K562 (cell line): ENCODE results near the gene RCE1. TPM values are rescaled to one million over a fixed set of nuclear protein-coding genes. Genes with fewer than 3 reads are reported as not detected.

Experiments used
- CREM ChIP-seq: IDR thresholded peaks from 2 replicates; pipeline ENCODE4 v1.6.1; 2014; ENCODE audit warnings: antibody characterized with exemption, low read depth
- CXXC5 ChIP-seq: fragments of 250-450 bp; sonication (Bioruptor Pico); IDR thresholded peaks from 2 replicates; pipeline ENCODE4 v1.8.0; 2022; ENCODE audit warnings: inconsistent platforms, mild to moderate bottlenecking, moderate library complexity
- SRF ChIP-seq, 2 experiments: fragments of 250-450, 450-650 bp in 1 of 2; sonication (Bioruptor Pico) in 1 of 2; sonication (generic) in 1 of 2; formaldehyde crosslinking; IDR thresholded peaks; 2 replicates each; pipeline versions ENCODE4 v1.5.0 to v1.5.1; 2020 to 2022; ENCODE audit warnings: mild to moderate bottlenecking in 1 of 2, missing genetic modification reagents in 1 of 2
- ZNF551 ChIP-seq: fragments of 250-450 bp; sonication (Bioruptor Pico); IDR thresholded peaks from 2 replicates; pipeline ENCODE4 v1.5.0; 2021; ENCODE audit warnings: mild to moderate bottlenecking, moderate library complexity
- ZNF766 ChIP-seq: fragments of 200-800 bp; sonication (Bioruptor generic); conservative IDR thresholded peaks from 2 replicates; pipeline ENCODE4 v1.6.1; 2016; ENCODE audit warnings: missing genetic modification characterization, missing compliant biosample characterization
- polyA plus RNA-seq, 8 experiments: library from polyadenylated mRNA; depleted of rRNA in 4 of 8; stranded (reverse) in 5 of 8; unstranded in 3 of 8; fragments of >200 nt; fragmentation: Nextera tagmentation in 2 of 8; fragmentation: Illumina TruSeq in 1 of 8; extraction: Ambion mirVana in 2 of 8; extraction: Trizol in 1 of 8; gene quantifications; 2 replicates each; pipeline versions ENCODE4 v1.2.1 to v1.2.3, GENCODE V29; 2011 to 2014; ENCODE audit warnings: inconsistent platforms in 1 of 8, missing spikeins in 1 of 8
- total RNA-seq, 7 experiments: library from RNA; depleted of rRNA in 6 of 7; stranded (reverse); fragments of >200 nt in 6 of 7; fragmentation: Illumina TruSeq in 2 of 7; extraction: Trizol in 2 of 7; gene quantifications; 2 replicates each; pipeline versions ENCODE4 v1.2.1 to v1.2.3, GENCODE V29; 2011 to 2021; ENCODE audit warnings: low replicate concordance in 1 of 7
- TF ChIP-seq, protein P1 (sequence below), 2 experiments: fragments of 450-650 bp in 1 of 2; sonication (generic) in 1 of 2; formaldehyde crosslinking in 1 of 2; IDR thresholded peaks; 2 replicates each; pipeline versions ENCODE4 v1.7.1 to v1.9.0; 2016 to 2022; ENCODE audit warnings: inconsistent platforms in 1 of 2, mild to moderate bottlenecking in 1 of 2, missing genetic modification reagents in 1 of 2
- TF ChIP-seq, protein P2 (sequence below), 2 experiments: fragments of 450-650 bp in 1 of 2; sonication (generic) in 1 of 2; formaldehyde crosslinking in 1 of 2; IDR thresholded peaks in 1 of 2; conservative IDR thresholded peaks in 1 of 2; 2 replicates each; pipeline versions ENCODE4 v1.6.1 to v1.8.1; 2016 to 2023; ENCODE audit warnings: mild to moderate bottlenecking in 2 of 2, moderate library complexity in 2 of 2, inconsistent platforms in 1 of 2, missing genetic modification reagents in 1 of 2
- TF ChIP-seq, protein P3 (sequence below): fragments of 450-650 bp; conservative IDR thresholded peaks from 2 replicates; pipeline ENCODE4 v1.6.1; 2016; ENCODE audit warnings: missing genetic modification characterization, low read depth, mild to moderate bottlenecking, control low read depth, missing compliant biosample characterization

The RCE1 gene
- total and polyA plus RNA-seq, 9 of the 15 experiments (the other 6 are each of a cell fraction or from before 2014, with no cell fraction given), result 0.75 to 41.5 (median 15.1) TPM

DNA sequence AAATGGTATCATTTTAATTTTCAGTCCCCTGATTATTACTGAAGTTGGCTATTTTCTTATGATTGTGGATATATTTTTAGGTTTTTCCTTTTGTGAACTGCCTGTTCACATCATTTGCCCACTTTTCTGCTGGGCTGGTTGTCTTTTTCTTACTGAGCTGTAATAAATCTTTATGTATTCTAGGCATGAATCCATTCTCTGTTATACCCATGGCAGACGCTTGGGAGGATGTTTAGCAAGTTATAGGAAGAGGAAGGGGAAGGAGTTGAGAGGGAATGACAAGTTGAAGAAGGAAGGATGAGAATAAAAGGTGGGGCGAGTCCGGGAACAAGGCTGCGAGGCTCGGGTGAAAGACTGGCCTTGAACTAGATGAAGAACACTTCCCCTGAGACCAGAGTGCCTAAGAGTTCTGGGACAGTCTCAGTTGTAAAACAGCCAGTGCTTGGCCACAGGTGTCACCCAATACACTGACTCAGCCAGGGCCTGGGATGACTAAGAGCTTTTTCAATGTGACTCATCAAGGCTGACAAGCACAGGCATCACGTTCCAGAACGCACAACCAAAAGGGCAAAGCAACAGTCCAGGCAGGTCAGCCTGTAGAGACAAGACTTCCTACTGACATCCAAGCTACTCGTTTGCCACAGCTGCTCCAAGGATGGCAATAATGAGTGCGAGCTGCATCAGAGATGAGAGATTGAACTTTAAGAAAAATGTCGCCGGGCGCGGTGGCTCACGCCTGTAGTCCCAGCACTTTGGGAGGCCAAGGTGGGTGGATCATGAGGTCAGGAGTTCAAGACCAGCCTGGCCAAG lies 48.8 kb downstream of the RCE1 start (continued):
- TF ChIP-seq, protein P1, sequence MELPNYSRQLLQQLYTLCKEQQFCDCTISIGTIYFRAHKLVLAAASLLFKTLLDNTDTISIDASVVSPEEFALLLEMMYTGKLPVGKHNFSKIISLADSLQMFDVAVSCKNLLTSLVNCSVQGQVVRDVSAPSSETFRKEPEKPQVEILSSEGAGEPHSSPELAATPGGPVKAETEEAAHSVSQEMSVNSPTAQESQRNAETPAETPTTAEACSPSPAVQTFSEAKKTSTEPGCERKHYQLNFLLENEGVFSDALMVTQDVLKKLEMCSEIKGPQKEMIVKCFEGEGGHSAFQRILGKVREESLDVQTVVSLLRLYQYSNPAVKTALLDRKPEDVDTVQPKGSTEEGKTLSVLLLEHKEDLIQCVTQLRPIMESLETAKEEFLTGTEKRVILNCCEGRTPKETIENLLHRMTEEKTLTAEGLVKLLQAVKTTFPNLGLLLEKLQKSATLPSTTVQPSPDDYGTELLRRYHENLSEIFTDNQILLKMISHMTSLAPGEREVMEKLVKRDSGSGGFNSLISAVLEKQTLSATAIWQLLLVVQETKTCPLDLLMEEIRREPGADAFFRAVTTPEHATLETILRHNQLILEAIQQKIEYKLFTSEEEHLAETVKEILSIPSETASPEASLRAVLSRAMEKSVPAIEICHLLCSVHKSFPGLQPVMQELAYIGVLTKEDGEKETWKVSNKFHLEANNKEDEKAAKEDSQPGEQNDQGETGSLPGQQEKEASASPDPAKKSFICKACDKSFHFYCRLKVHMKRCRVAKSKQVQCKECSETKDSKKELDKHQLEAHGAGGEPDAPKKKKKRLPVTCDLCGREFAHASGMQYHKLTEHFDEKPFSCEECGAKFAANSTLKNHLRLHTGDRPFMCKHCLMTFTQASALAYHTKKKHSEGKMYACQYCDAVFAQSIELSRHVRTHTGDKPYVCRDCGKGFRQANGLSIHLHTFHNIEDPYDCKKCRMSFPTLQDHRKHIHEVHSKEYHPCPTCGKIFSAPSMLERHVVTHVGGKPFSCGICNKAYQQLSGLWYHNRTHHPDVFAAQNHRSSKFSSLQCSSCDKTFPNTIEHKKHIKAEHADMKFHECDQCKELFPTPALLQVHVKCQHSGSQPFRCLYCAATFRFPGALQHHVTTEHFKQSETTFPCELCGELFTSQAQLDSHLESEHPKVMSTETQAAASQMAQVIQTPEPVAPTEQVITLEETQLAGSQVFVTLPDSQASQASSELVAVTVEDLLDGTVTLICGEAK (IDR thresholded peaks at IDR 0.05), result 0 out of 2 replicates have a peak, but pooled peaks have one; percentile 12
- TF ChIP-seq, protein P1 (CRISPR knock-in tag; IDR thresholded peaks at IDR 0.05), result no peak
- TF ChIP-seq CREM, result peak; percentile 83
- TF ChIP-seq SRF (CRISPR knock-in tag; IDR thresholded peaks at IDR 0.05), result peak in 1 of 2 experiments; percentile 16; a peak in 1 of 4 replicates
- peak; percentile 85 for TF ChIP-seq CXXC5
- TF ChIP-seq, protein P2, sequence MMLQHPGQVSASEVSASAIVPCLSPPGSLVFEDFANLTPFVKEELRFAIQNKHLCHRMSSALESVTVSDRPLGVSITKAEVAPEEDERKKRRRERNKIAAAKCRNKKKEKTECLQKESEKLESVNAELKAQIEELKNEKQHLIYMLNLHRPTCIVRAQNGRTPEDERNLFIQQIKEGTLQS (IDR thresholded peaks at IDR 0.05), result peak; percentile 99
- TF ChIP-seq, protein P2 (CRISPR knock-in tag; conservative IDR thresholded peaks at IDR 0.05), result peak; percentile 98
- no peak for TF ChIP-seq ZNF551
- TF ChIP-seq, protein P3, sequence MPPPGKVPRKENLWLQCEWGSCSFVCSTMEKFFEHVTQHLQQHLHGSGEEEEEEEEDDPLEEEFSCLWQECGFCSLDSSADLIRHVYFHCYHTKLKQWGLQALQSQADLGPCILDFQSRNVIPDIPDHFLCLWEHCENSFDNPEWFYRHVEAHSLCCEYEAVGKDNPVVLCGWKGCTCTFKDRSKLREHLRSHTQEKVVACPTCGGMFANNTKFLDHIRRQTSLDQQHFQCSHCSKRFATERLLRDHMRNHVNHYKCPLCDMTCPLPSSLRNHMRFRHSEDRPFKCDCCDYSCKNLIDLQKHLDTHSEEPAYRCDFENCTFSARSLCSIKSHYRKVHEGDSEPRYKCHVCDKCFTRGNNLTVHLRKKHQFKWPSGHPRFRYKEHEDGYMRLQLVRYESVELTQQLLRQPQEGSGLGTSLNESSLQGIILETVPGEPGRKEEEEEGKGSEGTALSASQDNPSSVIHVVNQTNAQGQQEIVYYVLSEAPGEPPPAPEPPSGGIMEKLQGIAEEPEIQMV, result peak; percentile 42; the same call in 1 of the 2 replicates
- TF ChIP-seq ZNF766 (CRISPR knock-in tag), result peak; percentile 85
